ENCODE data around the gene ZNF579. TPM values are rescaled to one million over a fixed set of nuclear protein-coding genes. Genes with fewer than 3 reads are reported as not detected.

Gene ZNF579
- total and polyA plus RNA-seq, 2 of the 13 experiments (the other 11 are each of a cell fraction or from before 2014, with no cell fraction given): 2.1 to 2.9 TPM

GRCh38 chr19:55599842-55600661 lies 19.4 kb upstream of the ZNF579 start, which contains the start of gene ZNF524 (continued):
- TF ChIP-seq ZNF431 (CRISPR knock-in tag; IDR thresholded peaks at IDR 0.05; ENCODE audit: borderline replicate concordance, low read depth): no peak
- no peak for TF ChIP-seq ZNF83 (CRISPR knock-in tag; IDR thresholded peaks at IDR 0.05; ENCODE audit: borderline replicate concordance)
- TF ChIP-seq ZNF34 (CRISPR knock-in tag; IDR thresholded peaks at IDR 0.05; ENCODE audit: borderline replicate concordance): 0 out of 2 replicates have a peak, but pooled peaks have one; percentile 4

- peaks cover 37% of the 10 kb centered on the region for H3K4me1 ChIP-seq (ENCODE audit: insufficient read depth, low read length)
- in situ Hi-C loops (cut with HindIII; ENCODE audit: extremely low pct_ligation_motif_present, low pct_unique_long_range_greater_than_20kb): no loop called here
- peak within 1 kb of the TSS; percentile 73 to 94 (median 90) for H3K4me3 ChIP-seq (replicated peaks in 1 of 3; ENCODE audit: insufficient read depth in 1 of 3, low read depth in 2 of 3, low read length in 3 of 3)
- H3K4me2 ChIP-seq (ENCODE audit: low read depth, low read length): peak within 1 kb of the TSS; percentile 88
- H2AFZ ChIP-seq (ENCODE audit: low read length): peak within 1 kb of the TSS; percentile 98
- ChIA-PET POLR2A (interaction anchor here (0.6 to 4.9 kb wide), 30 partner anchors 10 to 482 kb away, joined by 3 to 66 read pairs (median 6); partner anchors contain the start of genes HSPBP1, ISOC2, PPP1R12C and PPP6R1), CTCF (ENCODE audit: low intra/inter-chr PET ratio, low total read pairs) (no interaction called here)
- whole genome bisulfite sequencing (ENCODE audit: low lambda C conversion rate): under 1% methylated on average over 22 of the region's 23 CpGs
- no peaks in the 10 kb centered on the region; a peak in 1 of 5 replicates for H3K27me3 ChIP-seq (ENCODE audit: control insufficient read depth in 1 of 2, insufficient read depth in 2 of 2, low read length in 2 of 2)
- H3K27ac ChIP-seq (ENCODE audit: extremely low read length, insufficient read depth, low read length): peak within 1 kb of the TSS; percentile 98
- peaks cover 7 to 28% of the 10 kb centered on the region in 2 experiments; a peak in 4 of 5 replicates for H3K36me3 ChIP-seq (replicated peaks in 1 of 2; ENCODE audit: control insufficient read depth in 1 of 2, insufficient read depth in 2 of 2, low read length in 2 of 2)
- FAIRE-seq (peak; percentile 81), ATAC-seq (peak; percentile 86), DNase-seq (ENCODE audit: low spot score) (peak; percentile 98)
- BruUV-seq (replicated peaks): no TSS peak
- intact Hi-C loops (cut with micrococcal nuclease; ENCODE audit: unreplicated experiment): loop anchor here (2.0 kb wide), 1 partner anchor 19 kb away; the partner anchor contains the start of gene ZNF579
- H4K20me1 ChIP-seq (ENCODE audit: insufficient read depth, low read length): 0 out of 2 replicates have a peak, but pooled peaks cover 6% of the 10 kb centered on the region
- peak within 1 kb of the TSS; percentile 97 for H3K9ac ChIP-seq (ENCODE audit: insufficient read depth, low read depth, low read length)
- no peaks in the 10 kb centered on the region for H3K9me3 ChIP-seq (ENCODE audit: low read length)
- peaks cover 2% of the 10 kb centered on the region for H3K79me2 ChIP-seq (ENCODE audit: insufficient read depth, low read length)
- TF ChIP-seq KDM2A (CRISPR knock-in tag; IDR thresholded peaks at IDR 0.05; ENCODE audit: borderline replicate concordance, low read depth) (peak; percentile 33; the same call in 1 of the 2 replicates), SMARCC2 (IDR thresholded peaks at IDR 0.05) (no peak), PPARG (CRISPR knock-in tag; conservative IDR thresholded peaks at IDR 0.05) (no peak), ZNF691 (CRISPR knock-in tag; IDR thresholded peaks at IDR 0.05; ENCODE audit: borderline replicate concordance, low read depth) (no peak), MZF1 (CRISPR knock-in tag; IDR thresholded peaks at IDR 0.05; ENCODE audit: borderline replicate concordance) (no peak), ELF3 (CRISPR knock-in tag; IDR thresholded peaks at IDR 0.05) (peak; percentile 85), SNAPC5 (CRISPR knock-in tag; IDR thresholded peaks at IDR 0.05; ENCODE audit: borderline replicate concordance) (no peak), HNF1A (IDR thresholded peaks at IDR 0.05; ENCODE audit: low read depth) (no peak), HNF1A (CRISPR knock-in tag; IDR thresholded peaks at IDR 0.05; ENCODE audit: borderline replicate concordance) (peak; percentile 39; the same call in 1 of the 2 replicates), ZMAT3 (CRISPR knock-in tag; conservative IDR thresholded peaks at IDR 0.05) (0 out of 2 replicates have a peak, but pooled peaks have one; percentile 44), GATAD2A (CRISPR knock-in tag; IDR thresholded peaks at IDR 0.05) (no peak; the same call in 1 of the 2 replicates), ZNF354B (CRISPR knock-in tag; IDR thresholded peaks at IDR 0.05) (no peak), DNMT3B (CRISPR knock-in tag; conservative IDR thresholded peaks at IDR 0.05) (no peak)
These were observed 18.8 kb upstream of the ZNF579 start, which contains the start of gene FIZ1 for GRCh38 chr19:55599468-55599841. TSS of gene FIZ1 (minus strand) at chr19:55599517. CDS start at chr19:55597865, 1,652 bp downstream.
